ENCODE data around the gene BMERB1.
"Not testable (repeated sequence)": the region's sequence is repeated elsewhere in the genome, so short reads cannot be mapped to it uniquely, and the experiment has no call there.

Gene BMERB1

DNA sequence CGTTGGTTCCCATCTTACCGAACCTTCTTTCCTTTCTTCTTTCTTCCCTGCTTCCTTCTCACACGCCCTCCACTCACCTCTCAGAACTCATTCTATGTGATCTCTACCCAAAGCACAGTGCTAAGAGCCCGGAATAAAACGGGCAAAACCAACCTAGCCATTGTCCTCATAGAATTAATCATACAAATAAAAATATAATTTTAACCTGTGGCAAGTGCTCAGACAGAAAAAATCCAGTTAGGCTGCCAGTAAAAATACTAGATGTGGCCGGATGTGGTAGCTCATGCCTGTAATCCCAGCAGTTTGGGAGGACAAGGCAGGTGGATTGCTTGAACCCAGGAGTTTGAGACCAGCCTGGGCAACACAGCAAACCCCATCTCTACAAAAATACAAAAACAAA lies 27.0 kb downstream of the BMERB1 start:
- DNase-seq (ENCODE audit: low read depth in 2 of 2) = no peak

GRCh38 chr16:15464401-15465186 lies 30.2 kb downstream of the BMERB1 start:
- DNase-seq (ENCODE audit: low read depth in 2 of 2) = no peak

- DNase-seq (ENCODE audit: low read depth in 2 of 2) = no peak
Observed at GRCh38 chr16:15466131-15466530, 31.7 kb downstream of the BMERB1 start.

GRCh38 chr16:15466886-15467781 lies 32.7 kb downstream of the BMERB1 start:
- DNase-seq (ENCODE audit: low read depth in 2 of 2) = no peak

- not testable (repeated sequence) for DNase-seq (ENCODE audit: low read depth in 2 of 2)
Observed at GRCh38 chr16:15476971-15477370, 42.6 kb downstream of the BMERB1 start.

GRCh38 chr16:15477802-15478201 lies 43.4 kb downstream of the BMERB1 start:
- DNase-seq (ENCODE audit: low read depth in 2 of 2) = no peak

GRCh38 chr16:15482068-15482747 lies 47.8 kb downstream of the BMERB1 start:
- peak; percentile 49 for DNase-seq (ENCODE audit: low read depth in 2 of 2)

- DNase-seq (ENCODE audit: low read depth in 2 of 2) = no peak
Observed at GRCh38 chr16:15482748-15483298, 48.4 kb downstream of the BMERB1 start.

DNA sequence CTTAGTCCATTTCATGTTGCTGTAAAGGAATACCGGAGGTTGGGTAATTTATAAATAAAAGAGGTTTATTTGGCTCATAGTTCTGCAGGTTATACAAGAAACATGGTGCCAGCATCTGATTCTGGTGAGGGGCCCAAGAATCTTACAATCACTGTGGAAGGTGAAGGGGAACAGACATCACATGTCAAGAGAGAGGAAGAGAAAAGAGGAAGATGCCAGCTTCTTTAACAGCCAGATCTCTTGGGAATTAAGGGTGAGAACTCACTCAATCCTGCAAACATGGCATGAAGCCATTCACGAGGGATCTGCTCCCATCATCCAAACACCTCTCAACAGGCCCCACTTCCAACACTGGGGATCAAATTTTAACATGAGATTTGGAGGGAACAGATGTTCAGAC lies 49.5 kb downstream of the BMERB1 start:
- no peak for DNase-seq (ENCODE audit: low read depth in 2 of 2)

DNA sequence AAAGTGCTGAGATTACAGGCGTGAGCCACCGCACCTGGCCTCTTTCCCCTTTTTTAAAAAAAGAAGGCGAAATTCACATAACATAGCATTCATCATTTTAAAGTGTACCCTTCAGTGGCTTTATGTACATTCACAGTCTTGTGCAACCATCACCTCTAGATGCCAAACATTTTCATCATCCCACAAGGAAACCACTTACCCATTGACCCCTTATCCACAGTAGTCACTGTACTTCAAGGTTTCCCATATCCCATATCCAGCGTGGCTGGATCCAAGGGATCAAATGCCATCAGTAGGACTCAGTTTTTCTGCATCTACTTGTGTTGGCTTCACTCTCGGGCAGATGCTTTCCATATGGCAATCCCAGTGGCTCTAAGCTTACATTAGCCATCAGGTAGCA lies 50.3 kb downstream of the BMERB1 start:
- no peak for DNase-seq (ENCODE audit: low read depth in 2 of 2)

- DNase-seq (ENCODE audit: low read depth in 2 of 2) = no peak
Observed at GRCh38 chr16:15485175-15485574, 50.8 kb downstream of the BMERB1 start.

GRCh38 chr16:15486661-15487060 lies 52.3 kb downstream of the BMERB1 start:
- DNase-seq (ENCODE audit: low read depth in 2 of 2) = no peak

GRCh38 chr16:15487336-15488284 lies 53.2 kb downstream of the BMERB1 start:
- no peak for DNase-seq (ENCODE audit: low read depth in 2 of 2)

- DNase-seq (ENCODE audit: low read depth in 2 of 2) = no peak
Observed at GRCh38 chr16:15489016-15489415, 54.6 kb downstream of the BMERB1 start.

- no peak for DNase-seq (ENCODE audit: low read depth in 2 of 2)
Observed at GRCh38 chr16:15490123-15490711, 55.8 kb downstream of the BMERB1 start.

DNA sequence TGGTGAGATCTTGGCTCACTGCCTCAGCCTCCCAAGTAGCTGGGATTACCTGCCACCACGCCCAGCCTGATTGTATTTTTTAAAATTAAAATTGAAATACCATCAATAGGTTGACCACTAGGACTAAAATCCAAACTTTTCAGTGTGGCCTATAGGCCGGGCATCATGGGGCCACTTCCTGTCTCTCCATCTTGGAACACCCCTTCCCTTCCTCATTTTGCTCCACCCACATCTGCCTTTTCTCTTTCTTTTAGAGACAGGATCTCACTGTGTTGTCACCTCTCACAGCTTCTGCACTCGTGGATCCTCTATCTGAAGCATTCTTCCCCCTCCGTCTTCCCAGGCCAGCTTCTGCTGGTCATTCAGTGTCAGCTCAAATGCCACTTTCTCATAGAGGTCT lies 57.0 kb downstream of the BMERB1 start:
- DNase-seq (ENCODE audit: low read depth in 2 of 2) = no peak

DNA sequence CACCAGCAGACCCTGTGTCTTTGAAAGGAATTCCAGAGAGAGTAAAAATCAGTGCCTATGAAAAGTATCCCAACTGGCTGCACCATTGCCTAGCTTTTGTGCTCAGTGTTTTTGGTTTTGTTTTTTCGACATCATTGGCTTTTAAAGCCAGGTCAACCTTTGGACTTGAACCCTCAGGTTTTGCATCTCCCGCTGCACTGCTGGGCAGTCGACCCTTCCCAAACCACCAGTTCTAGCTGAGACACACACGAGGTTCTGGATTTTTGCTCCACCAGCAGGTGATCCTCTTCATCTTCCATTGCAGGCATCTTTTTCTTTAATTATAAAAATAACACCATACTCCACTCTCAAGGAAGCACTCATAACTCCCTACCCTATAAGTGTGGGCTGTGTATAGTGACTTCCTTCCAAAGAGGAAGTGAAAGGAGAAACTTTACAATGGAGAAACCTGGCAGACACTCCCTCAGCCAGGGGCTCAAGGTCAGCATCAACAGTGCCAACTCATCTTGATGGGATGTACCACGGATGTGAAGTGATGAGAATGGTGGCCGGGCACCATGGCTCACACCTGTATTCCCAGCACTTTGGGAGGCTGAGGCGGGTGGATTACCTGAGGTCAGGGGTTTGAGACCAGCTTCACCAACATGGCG lies 57.8 kb downstream of the BMERB1 start:
- no peak for DNase-seq (ENCODE audit: low read depth in 2 of 2)

- DNase-seq (ENCODE audit: low read depth in 2 of 2) = no peak
Observed at GRCh38 chr16:15493466-15494180, 59.2 kb downstream of the BMERB1 start.

GRCh38 chr16:15494236-15494635 lies 59.8 kb downstream of the BMERB1 start:
- no peak for DNase-seq (ENCODE audit: low read depth in 2 of 2)

All from stimulated activated CD4-positive, alpha-beta T cell treated with anti-CD3 and anti-CD28 coated beads, Interleukin-15, amount 100 ng/mL, for 48 hours (primary cell).